ENCODE data around the gene LYPD6. TPM values are rescaled to one million over a fixed set of nuclear protein-coding genes. Genes with fewer than 3 reads are reported as not detected.
"Not testable (repeated sequence)": the region's sequence is repeated elsewhere in the genome, so short reads cannot be mapped to it uniquely, and the experiment has no call there.

Gene LYPD6
- total RNA-seq, 1 donor from 2014 or later, result 16.4 TPM

- Mint-ChIP-seq H3K9me3 (no peaks in the 10 kb centered on the region), H3K27ac (peak overlapping the region; percentile 20), H3K4me3 (no peak overlapping the region), H3K36me3 (no peaks in the 10 kb centered on the region), H3K4me1 (ENCODE audit: unreplicated experiment) (peaks cover 25% of the 10 kb centered on the region), H3K27me3 (peaks cover 5% of the 10 kb centered on the region)
- no peak for DNase-seq (ENCODE audit: extremely low spot score, unreplicated experiment)
- TF ChIP-seq, protein P1, sequence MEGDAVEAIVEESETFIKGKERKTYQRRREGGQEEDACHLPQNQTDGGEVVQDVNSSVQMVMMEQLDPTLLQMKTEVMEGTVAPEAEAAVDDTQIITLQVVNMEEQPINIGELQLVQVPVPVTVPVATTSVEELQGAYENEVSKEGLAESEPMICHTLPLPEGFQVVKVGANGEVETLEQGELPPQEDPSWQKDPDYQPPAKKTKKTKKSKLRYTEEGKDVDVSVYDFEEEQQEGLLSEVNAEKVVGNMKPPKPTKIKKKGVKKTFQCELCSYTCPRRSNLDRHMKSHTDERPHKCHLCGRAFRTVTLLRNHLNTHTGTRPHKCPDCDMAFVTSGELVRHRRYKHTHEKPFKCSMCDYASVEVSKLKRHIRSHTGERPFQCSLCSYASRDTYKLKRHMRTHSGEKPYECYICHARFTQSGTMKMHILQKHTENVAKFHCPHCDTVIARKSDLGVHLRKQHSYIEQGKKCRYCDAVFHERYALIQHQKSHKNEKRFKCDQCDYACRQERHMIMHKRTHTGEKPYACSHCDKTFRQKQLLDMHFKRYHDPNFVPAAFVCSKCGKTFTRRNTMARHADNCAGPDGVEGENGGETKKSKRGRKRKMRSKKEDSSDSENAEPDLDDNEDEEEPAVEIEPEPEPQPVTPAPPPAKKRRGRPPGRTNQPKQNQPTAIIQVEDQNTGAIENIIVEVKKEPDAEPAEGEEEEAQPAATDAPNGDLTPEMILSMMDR (conservative IDR thresholded peaks at IDR 0.05), result no peak
Measured at GRCh38 chr2:149307014-149307413, 23.4 kb upstream of the LYPD6 start.

DNA sequence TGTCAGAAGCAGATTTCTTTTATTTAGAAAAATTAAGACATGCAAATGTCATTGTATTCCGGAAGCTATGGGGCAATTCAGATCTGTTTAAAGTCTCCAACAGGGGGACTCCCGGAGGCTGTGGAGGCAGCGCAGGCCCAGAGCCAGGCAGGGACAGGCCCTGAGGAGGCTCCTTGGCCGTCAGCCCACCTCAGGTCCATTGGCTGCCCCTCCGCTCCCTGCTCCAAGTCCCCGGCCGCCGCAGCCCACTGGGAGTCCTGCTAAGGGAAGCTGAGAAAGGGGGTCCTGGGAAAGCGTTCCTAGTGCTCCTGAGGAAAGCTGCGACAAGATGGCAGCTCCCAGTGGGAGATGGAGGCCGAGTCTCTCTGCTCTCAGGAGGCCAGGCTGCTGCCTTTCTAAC is 20.0 kb upstream of the LYPD6 start:
- Mint-ChIP-seq H3K27me3 (no peaks in the 10 kb centered on the region), H3K4me3 (no peak overlapping the region), H3K9me3 (no peaks in the 10 kb centered on the region), H3K27ac (no peak overlapping the region), H3K36me3 (no peaks in the 10 kb centered on the region), H3K4me1 (ENCODE audit: unreplicated experiment) (peaks cover 50% of the 10 kb centered on the region)
- DNase-seq (ENCODE audit: extremely low spot score, unreplicated experiment), result no peak
- TF ChIP-seq, protein P1 (conservative IDR thresholded peaks at IDR 0.05), result no peak

GRCh38 chr2:149312039-149312438 is 18.3 kb upstream of the LYPD6 start:
- Mint-ChIP-seq H3K9me3 (no peaks in the 10 kb centered on the region), H3K27ac (no peak overlapping the region), H3K27me3 (no peaks in the 10 kb centered on the region), H3K4me3 (peak overlapping the region; percentile 5), H3K36me3 (no peaks in the 10 kb centered on the region), H3K4me1 (ENCODE audit: unreplicated experiment) (peaks cover 58% of the 10 kb centered on the region)
- no peak for DNase-seq (ENCODE audit: extremely low spot score, unreplicated experiment)
- TF ChIP-seq, protein P1 (conservative IDR thresholded peaks at IDR 0.05), result no peak

GRCh38 chr2:149313512-149313972 is 16.8 kb upstream of the LYPD6 start:
- no peak for DNase-seq (ENCODE audit: extremely low spot score, unreplicated experiment)
- Mint-ChIP-seq H3K9me3 (no peaks in the 10 kb centered on the region), H3K4me3 (peak overlapping the region; percentile 64), H3K27me3 (no peaks in the 10 kb centered on the region), H3K27ac (peak overlapping the region; percentile 15), H3K36me3 (no peaks in the 10 kb centered on the region), H3K4me1 (ENCODE audit: unreplicated experiment) (peaks cover 49% of the 10 kb centered on the region)
- TF ChIP-seq, protein P1 (conservative IDR thresholded peaks at IDR 0.05), result peak; percentile 91

DNA sequence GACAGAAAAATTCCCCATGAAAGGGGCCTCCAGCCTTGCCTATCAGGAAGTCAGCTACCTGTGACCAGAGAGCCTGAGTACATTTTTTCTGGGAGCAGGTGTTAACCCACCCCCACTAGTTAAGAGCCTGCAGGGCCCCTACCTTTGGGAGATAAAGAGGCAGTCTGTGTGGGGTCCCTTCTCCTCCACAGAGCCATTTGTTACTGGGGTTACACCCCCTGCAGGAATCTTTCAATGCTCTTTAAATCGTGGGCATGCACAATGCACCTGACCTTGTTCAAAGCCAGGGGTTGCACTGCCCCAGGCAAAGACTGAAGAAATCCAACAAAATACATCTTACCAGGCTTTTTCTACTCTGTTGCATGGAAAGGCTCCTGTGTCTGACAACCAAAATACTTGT is 15.7 kb upstream of the LYPD6 start:
- DNase-seq (ENCODE audit: extremely low spot score, unreplicated experiment), result no peak
- Mint-ChIP-seq H3K4me1 (ENCODE audit: unreplicated experiment) (peaks cover 49% of the 10 kb centered on the region), H3K27ac (no peak overlapping the region), H3K9me3 (no peaks in the 10 kb centered on the region), H3K36me3 (no peaks in the 10 kb centered on the region), H3K27me3 (no peaks in the 10 kb centered on the region), H3K4me3 (no peak overlapping the region)
- TF ChIP-seq, protein P1 (conservative IDR thresholded peaks at IDR 0.05), result peak; percentile 23

DNA sequence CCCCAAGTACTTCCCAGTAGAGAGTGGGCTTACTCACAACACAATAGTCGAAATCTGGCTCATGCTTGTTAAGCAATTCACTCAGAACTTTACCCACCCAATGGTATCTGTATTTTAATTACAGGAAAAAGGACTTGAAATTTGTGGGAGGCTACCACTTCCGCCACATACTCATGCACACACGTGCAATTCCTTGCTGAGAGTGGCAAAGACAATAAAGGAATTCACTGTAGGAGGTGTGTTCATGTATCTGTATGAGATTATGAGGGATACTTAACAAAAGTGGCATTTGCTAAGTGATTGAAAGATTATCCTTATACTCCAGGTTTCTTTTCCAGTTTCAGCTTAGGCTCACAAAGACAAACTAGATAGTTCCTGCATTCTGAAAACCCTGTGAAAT is 14.9 kb upstream of the LYPD6 start:
- no peaks in the 10 kb centered on the region for H3K36me3 Mint-ChIP-seq

GRCh38 chr2:149318566-149318965 is 11.8 kb upstream of the LYPD6 start:
- peaks cover 41% of the 10 kb centered on the region for H3K4me1 Mint-ChIP-seq (ENCODE audit: unreplicated experiment)
- H3K27ac Mint-ChIP-seq; H3K4me3 Mint-ChIP-seq; H3K27me3 Mint-ChIP-seq; H3K9me3 Mint-ChIP-seq; H3K36me3 Mint-ChIP-seq; DNase-seq (ENCODE audit: extremely low spot score, unreplicated experiment): not testable (repeated sequence)

More for the DNA sequence above, 14.9 kb upstream of the LYPD6 start:
- no peak for DNase-seq (ENCODE audit: extremely low spot score, unreplicated experiment)
- no peaks in the 10 kb centered on the region for H3K27me3 Mint-ChIP-seq
- H3K9me3 Mint-ChIP-seq, result no peaks in the 10 kb centered on the region
- TF ChIP-seq, protein P1 (conservative IDR thresholded peaks at IDR 0.05), result no peak
- peaks cover 49% of the 10 kb centered on the region for H3K4me1 Mint-ChIP-seq (ENCODE audit: unreplicated experiment)
- no peak overlapping the region for H3K27ac Mint-ChIP-seq
- no peak overlapping the region for H3K4me3 Mint-ChIP-seq

Measured in type B pancreatic cell (in vitro differentiated cells).